IPS-18a (cell line): ENCODE measurements around the gene UBE2L5.

Experiments
- H3K27ac ChIP-seq: one replicate; pipeline ENCODE4 v1.5.1; 2013; ENCODE audit warnings: low read length
- H3K27me3 ChIP-seq: one replicate; pipeline ENCODE4 v1.6.1; 2013; ENCODE audit warnings: mild to moderate bottlenecking, low read length; ENCODE audit not compliant: control insufficient read depth, insufficient read depth
- H3K36me3 ChIP-seq: one replicate; pipeline ENCODE4 v1.6.1; 2013; ENCODE audit warnings: low read depth, low read length; ENCODE audit not compliant: control insufficient read depth
- H3K4me1 ChIP-seq: one replicate; pipeline ENCODE4 v1.6.1; 2013; ENCODE audit warnings: low read depth, low read length; ENCODE audit not compliant: control insufficient read depth
- H3K4me3 ChIP-seq: one replicate; pipeline ENCODE4 v1.5.1; 2013; ENCODE audit warnings: low read length
- H3K9ac ChIP-seq: one replicate; pipeline ENCODE4 v1.6.1; 2013; ENCODE audit warnings: mild to moderate bottlenecking, low read length, moderate library complexity
- H3K9me3 ChIP-seq: one replicate; pipeline ENCODE4 v1.6.1; 2013; ENCODE audit warnings: low read depth, low read length; ENCODE audit not compliant: control insufficient read depth

The UBE2L5 gene

DNA sequence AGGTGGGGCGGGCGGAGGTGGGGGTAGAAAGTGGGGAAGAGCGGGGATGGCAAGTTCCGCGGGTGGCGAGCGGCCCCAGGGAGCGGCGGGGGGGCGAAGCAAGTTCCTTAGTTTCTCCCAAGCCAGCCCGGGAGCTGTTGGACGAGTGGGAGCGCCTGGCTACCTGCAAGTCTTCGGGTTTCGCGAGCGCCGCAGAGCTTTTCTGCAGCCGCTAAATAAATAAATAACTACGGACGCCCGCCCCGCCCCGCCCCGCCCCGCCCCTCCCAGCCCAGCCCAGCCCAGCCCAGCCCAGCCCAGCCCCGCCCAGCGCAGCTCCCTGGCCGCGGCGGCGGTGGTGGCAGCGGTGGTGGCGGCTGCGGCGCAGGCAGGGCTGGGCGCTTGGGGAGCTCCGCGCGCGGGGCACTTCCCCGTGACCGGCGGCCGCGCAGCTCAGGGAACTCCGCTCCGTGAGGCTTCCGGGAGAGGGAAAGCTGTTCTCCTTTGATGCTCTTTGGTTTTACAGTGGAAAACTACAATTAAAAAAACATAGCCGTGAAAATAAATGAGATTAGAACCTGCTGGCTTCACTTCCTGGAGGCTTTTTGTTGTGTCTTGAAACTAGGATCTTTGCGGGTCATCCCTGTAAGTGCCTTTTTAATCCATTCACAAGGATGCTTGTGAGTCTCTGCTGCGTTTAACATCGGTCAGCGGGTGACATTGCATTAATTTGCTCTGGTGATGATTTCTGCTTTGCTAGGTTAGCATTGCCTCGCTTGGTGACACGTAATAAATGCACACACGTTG, at the start of gene UBE2L5:
UBE2L5 (plus strand) TSS at position 440 of the 786 bp plus-strand sequence. CDS start 5,498 bp downstream, outside the sequence.
- Histone ChIP-seq H3K36me3 (no peaks in the 10 kb centered on the region), H3K4me1 (peaks cover 10% of the 10 kb centered on the region), H3K27ac (peak within 1 kb of the TSS; percentile 42), H3K4me3 (peak within 1 kb of the TSS; percentile 90), H3K9me3 (no peaks in the 10 kb centered on the region), H3K27me3 (peaks cover 9% of the 10 kb centered on the region), H3K9ac (peak within 1 kb of the TSS; percentile 78)

DNA sequence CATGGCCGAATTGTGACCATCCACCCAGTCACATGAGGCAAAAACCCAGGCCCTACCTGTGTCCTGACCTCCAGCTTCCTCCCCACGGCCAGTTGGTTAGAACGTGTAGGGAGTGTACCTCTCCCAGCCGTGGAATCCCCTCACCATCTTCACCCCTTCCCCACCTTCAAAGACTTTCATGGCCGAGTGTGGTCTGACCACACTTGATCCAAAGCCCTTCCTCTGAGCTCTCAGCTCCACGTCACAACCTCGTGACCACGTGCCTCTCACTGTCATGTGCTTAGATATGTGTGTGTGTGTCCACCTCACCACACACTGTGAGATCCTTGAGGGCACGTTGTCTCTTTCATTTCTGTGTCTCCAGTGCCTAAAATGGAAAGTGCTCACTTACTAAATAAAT, 48.6 kb upstream of the UBE2L5 start:
- H3K9me3 ChIP-seq: no peaks in the 10 kb centered on the region
- H3K36me3 ChIP-seq: no peaks in the 10 kb centered on the region
- peaks cover 9% of the 10 kb centered on the region for H3K4me1 ChIP-seq
- no peak overlapping the region for H3K9ac ChIP-seq
- H3K27me3 ChIP-seq: no peaks in the 10 kb centered on the region
- H3K27ac ChIP-seq: no peak overlapping the region
- no peak overlapping the region for H3K4me3 ChIP-seq

DNA sequence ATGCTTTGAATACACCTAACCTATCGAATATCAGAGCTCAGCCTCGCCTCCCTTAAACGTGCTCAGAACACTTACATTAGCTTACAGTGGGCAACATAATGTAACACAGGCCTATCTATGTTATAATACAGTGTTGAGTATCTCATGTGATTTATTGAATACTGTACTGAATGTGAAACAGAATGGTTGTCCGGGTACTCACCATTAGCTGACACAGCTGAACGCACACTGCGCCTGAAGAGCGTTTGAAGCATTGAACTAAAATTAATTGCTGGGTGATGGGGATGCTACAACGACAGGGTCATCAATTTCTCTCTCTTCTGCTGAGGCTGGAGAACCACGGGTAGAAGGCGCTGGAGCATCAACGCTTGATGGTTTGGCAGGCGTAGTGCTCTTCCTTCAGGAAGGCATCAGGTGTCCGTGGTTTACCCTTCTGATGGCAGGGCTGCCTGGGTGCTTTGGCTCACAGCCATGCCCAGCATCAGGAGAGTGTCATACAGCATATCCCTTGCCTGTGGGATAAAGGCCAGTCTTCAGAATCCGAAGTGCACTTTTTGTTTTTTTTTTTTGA, 46.9 kb upstream of the UBE2L5 start:
- Histone ChIP-seq H3K4me1 (peaks cover 9% of the 10 kb centered on the region), H3K9me3 (no peaks in the 10 kb centered on the region), H3K36me3 (no peaks in the 10 kb centered on the region), H3K4me3 (no peak overlapping the region), H3K27ac (no peak overlapping the region), H3K27me3 (no peaks in the 10 kb centered on the region), H3K9ac (no peak overlapping the region)

DNA sequence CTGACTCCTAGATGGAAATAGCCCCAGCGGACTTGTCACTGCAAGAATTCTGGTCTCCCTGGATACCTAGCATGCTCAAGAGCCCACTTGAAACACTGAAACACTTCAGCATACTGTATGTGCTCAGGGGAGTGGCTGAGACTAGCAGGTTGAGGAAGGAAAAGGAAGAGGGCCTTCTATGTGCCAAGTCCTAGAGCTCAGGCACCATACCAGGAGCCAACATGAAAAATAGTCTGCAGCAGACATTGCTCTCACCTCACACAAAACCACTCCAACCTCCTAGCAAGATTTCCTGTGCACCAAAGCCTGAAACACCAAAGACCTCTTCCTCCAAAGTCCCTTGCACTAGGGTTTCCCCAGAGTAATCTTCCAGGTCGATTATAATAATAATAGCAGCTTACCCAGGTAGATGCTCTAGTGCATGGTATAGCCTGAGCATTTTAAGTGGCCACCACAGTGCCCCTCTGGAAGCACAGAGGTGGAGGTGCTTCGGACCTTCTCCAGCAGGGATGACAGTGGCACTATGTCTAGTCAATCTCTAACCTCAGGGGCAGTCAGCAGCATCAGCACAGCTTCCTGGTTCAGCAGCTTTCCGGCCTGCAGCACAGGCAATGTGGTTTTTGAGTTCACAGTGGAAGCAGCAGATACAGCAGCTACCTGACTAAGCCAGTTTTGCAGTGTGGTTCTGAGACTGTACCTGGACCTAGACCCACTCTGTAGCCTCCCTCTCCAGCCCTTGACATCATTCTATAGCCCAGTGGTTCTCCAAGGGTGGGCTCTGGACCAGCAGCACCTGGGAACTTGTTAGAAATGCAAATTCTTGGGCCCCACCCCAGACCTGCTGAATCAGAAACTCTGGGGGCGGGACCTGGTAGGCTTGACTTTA, 45.6 kb upstream of the UBE2L5 start:
- no peaks in the 10 kb centered on the region for H3K36me3 ChIP-seq
- no peak overlapping the region for H3K9ac ChIP-seq
- no peaks in the 10 kb centered on the region for H3K9me3 ChIP-seq
- H3K4me3 ChIP-seq: no peak overlapping the region
- H3K4me1 ChIP-seq: peaks cover 9% of the 10 kb centered on the region
- H3K27me3 ChIP-seq: no peaks in the 10 kb centered on the region
- H3K27ac ChIP-seq: no peak overlapping the region

DNA sequence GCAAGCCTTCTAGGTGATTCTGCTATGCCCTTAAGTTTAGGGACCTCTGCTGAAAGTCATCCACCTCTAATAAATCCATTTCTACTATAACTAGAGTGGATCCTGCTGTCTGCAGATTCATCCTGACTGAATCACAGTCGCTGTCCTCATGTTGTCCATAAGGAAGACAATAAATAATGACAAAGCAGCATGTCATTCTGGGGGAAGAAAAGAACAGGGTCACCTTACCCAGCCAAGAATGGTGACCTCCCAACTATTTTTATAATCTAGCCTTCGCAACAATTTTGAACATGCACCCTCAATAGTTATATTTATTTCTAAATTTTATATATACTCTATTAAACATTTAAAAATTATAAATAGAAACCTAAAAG, 45.0 kb upstream of the UBE2L5 start:
- Histone ChIP-seq H3K27me3 (no peaks in the 10 kb centered on the region), H3K36me3 (no peaks in the 10 kb centered on the region), H3K27ac (no peak overlapping the region), H3K9ac (no peak overlapping the region), H3K9me3 (no peaks in the 10 kb centered on the region), H3K4me1 (peaks cover 9% of the 10 kb centered on the region), H3K4me3 (no peak overlapping the region)

DNA sequence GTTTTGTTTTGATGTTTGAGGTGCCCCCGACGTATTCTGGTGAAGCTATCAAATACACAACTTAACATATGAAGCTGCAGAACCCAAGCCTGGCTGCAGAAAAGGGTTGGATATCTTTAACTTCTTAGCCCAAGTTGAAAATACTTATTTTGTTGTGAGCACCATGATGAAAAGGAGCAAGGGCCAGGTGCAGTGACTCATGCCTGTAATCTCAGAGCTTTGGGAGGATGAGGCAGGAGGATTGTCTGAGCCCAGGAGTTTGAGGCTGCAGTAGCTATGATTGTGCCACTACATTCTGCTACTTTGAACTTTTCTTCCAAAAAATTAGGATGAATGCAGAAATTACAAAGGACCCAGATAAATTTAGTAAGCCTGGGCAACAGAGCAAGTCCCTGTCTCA, 44.1 kb upstream of the UBE2L5 start:
- Histone ChIP-seq H3K9ac (no peak overlapping the region), H3K9me3 (no peaks in the 10 kb centered on the region), H3K4me1 (peaks cover 9% of the 10 kb centered on the region), H3K4me3 (no peak overlapping the region), H3K27me3 (no peaks in the 10 kb centered on the region), H3K36me3 (no peaks in the 10 kb centered on the region), H3K27ac (no peak overlapping the region)

DNA sequence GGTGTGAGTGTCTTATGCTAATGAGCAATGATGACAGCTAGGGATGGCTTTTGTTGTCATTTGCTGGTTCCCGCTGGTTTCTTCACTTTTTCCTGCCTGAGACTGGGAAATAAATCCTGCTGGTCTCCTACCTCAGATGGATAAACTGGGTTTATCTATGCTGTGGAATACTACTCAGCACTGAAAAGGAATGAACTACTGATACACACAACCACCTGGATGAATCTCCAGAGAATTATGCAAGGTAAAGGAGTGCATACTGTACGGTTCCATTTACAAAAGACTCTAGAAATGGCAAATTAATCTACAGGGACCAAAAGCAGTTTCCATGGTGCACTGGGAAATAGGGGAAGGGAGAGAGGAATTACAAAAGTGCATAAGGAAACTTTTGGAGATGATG, 41.2 kb upstream of the UBE2L5 start:
- no peak overlapping the region for H3K9ac ChIP-seq
- H3K36me3 ChIP-seq: no peaks in the 10 kb centered on the region
- H3K4me1 ChIP-seq: peaks cover 9% of the 10 kb centered on the region
- H3K27ac ChIP-seq: no peak overlapping the region
- no peaks in the 10 kb centered on the region for H3K27me3 ChIP-seq
- no peaks in the 10 kb centered on the region for H3K9me3 ChIP-seq
- no peak overlapping the region for H3K4me3 ChIP-seq

DNA sequence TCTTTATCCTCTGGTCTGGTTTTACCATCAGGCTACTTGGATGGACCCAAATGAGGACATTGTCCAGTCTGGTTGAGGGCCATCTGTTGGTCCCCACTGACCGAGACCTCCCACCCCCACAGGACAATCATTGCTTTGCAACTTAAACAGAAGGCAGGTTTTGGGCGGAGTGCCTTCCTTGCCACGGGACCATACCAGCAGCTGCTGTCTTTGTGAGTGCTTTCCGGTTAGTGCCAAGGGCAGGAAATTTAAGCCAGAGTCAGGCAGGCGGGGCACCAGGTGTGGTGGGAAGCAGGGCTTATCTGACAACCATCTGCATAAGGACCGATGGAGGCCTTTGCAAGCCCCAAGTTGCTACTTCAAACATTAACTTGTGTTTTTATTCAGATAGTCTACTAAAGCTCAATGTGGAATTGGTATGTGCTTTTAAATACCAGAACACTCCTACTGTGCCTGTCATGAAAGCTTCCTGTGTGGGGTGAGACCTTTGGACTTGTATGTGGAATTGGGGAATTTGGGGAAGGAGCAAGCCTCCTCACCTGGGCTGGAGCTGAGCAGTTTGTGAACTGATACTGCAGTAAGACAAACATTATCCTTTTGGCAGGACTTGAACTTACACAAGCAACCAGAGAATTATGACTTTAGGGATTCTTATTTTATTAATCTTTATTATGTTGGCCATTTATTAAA, 39.3 kb upstream of the UBE2L5 start:
- Histone ChIP-seq H3K27ac (no peak overlapping the region), H3K9ac (no peak overlapping the region), H3K36me3 (no peaks in the 10 kb centered on the region), H3K4me3 (no peak overlapping the region), H3K4me1 (no peaks in the 10 kb centered on the region), H3K27me3 (no peaks in the 10 kb centered on the region), H3K9me3 (no peaks in the 10 kb centered on the region)

DNA sequence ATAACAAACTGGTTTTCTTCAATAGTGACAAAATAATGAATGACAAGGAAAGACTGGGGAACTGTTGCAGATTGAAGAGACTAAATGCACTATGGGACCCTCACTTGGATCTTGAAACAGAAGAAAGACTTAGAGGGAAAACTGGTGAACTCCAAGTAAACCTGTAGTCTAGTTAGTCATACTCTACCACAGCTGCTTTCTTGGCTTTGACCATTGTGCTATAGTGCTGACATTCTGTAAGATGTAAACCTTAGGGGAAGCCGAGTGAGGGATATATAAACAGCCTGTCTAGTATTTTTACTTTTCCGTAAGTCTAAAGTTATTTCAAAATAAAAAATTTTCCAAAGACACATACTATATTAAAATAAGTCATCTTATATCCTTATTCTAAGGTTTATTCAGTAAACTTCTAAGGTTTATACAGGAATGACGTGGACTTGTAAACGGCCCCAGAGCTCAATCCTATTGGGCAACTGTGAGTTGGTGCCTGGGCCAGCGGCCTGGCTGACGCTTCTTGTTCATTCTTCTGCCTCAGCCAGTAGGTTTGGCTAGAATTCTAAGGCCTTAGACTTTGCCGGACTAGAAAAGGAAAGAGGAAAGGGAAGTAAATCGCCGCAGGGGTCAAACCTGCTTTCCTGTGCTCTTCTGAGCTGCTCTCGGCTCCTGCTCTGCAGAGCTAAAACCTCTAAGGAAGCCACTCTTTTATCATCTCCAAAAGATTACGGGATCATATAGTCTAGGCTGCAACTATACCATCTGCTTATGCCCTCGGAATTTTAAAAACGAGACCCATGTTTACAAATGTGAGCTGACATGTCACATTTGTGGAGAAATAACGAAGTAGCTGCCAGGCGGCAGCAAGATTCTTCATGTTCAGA, 33.6 kb upstream of the UBE2L5 start:
- H3K9me3 ChIP-seq: no peaks in the 10 kb centered on the region
- H3K9ac ChIP-seq: no peak overlapping the region
- H3K4me3 ChIP-seq: no peak overlapping the region
- H3K4me1 ChIP-seq: no peaks in the 10 kb centered on the region
- H3K27me3 ChIP-seq: no peaks in the 10 kb centered on the region
- H3K27ac ChIP-seq: no peak overlapping the region
- no peaks in the 10 kb centered on the region for H3K36me3 ChIP-seq

DNA sequence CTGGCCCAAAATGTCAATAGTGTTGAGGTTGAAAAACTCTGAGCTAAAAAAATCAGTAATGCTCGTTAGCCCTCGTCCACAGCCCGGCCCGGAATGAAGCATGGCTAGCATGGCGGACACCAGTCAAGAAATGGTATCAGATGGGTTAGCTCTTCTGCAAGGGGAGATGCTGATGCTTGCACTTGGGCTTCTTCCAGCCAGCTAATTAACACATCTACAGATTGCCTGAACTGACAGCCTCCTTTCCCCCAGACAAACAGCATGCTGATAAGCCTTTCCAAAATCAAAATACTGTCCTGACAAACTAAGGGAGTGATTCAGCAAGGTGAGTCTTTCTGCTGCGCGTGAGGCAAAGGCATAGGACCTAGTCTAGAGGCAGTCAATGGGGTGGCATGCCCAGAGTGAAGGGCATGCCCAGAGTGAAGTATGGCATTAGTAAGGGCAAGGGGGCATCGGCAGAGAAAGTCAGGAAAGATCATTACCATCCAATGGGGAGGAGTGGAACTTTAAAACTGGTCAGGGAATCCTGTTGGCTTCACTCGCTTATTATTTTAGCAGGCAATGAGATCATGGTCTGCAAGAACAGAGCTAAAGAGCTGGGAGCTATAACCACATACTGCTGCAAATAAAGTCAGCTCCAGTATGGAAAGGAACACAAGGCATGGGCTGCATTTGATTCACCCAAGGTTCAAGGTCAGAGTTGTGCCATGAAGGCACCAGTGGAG, 30.2 kb upstream of the UBE2L5 start:
- H3K4me3 ChIP-seq: no peak overlapping the region
- H3K36me3 ChIP-seq: no peaks in the 10 kb centered on the region
- H3K9me3 ChIP-seq: no peaks in the 10 kb centered on the region
- H3K27me3 ChIP-seq: no peaks in the 10 kb centered on the region
- no peak overlapping the region for H3K9ac ChIP-seq
- no peak overlapping the region for H3K27ac ChIP-seq
- peaks cover 13% of the 10 kb centered on the region for H3K4me1 ChIP-seq
